ENCODE data around the gene PTPRB. TPM values are rescaled to one million over a fixed set of nuclear protein-coding genes. Genes with fewer than 3 reads are reported as not detected.
A peak's percentile ranks its signal among the peaks of the same experiment; 100 is the strongest.

Gene PTPRB
- total and polyA plus RNA-seq, 2 donors (not counting 3 experiments of a cell fraction or from before 2014, with no cell fraction given): 64.1 to 151 TPM

GRCh38 chr12:70607107-70607506, 30.1 kb downstream of the PTPRB start:
- peak; percentile 58 for DNase-seq (ENCODE audit: low read depth, low spot score)
- no peaks in the 10 kb centered on the region for H4K20me1 ChIP-seq (replicated peaks; ENCODE audit: control insufficient read depth, extremely low read depth, insufficient read depth, low read length)
- dilution Hi-C loops (cut with MboI; ENCODE audit: extremely low pct_ligation_motif_present, low sequenced_read_pairs): loop anchor here (25.0 kb wide), 1 partner anchor 105 kb away; no protein-coding TSS in a partner anchor
- BruUV-seq (replicated peaks): no TSS peak
- peaks cover 2 to 20% of the 10 kb centered on the region in 2 experiments for H3K36me3 ChIP-seq (ENCODE audit: control insufficient read depth in 2 of 2, extremely low read depth in 1 of 2, insufficient read depth in 2 of 2, low read length in 2 of 2)
- peak overlapping the region; percentile 74 for H3K4me2 ChIP-seq (ENCODE audit: insufficient read depth, low read length)
- peaks cover 69% of the 10 kb centered on the region for H3K79me2 ChIP-seq (ENCODE audit: control insufficient read depth, insufficient read depth, low read length)
- no peaks in the 10 kb centered on the region for H3K9me3 ChIP-seq (replicated peaks; ENCODE audit: control insufficient read depth, insufficient read depth, low read length)
- POLR2A ChIA-PET: interaction anchor here (1.8 kb wide), 1 partner anchor 32 kb away, joined by 4 read pairs; no protein-coding TSS in a partner anchor
- intact Hi-C loops (cut with micrococcal nuclease): no loop called here
- H2AFZ ChIP-seq (ENCODE audit: low read depth, low read length): no peak overlapping the region
- H3K4me1 ChIP-seq (ENCODE audit: control insufficient read depth, extremely low read depth, insufficient read depth, low read length): peaks cover 67% of the 10 kb centered on the region
- no peaks in the 10 kb centered on the region for H3K27me3 ChIP-seq (ENCODE audit: control insufficient read depth in 2 of 2, insufficient read depth in 2 of 2, low read length in 2 of 2)
- CTCF ChIA-PET: interaction anchor here (1.0 to 3.4 kb wide), 7 partner anchors 13 to 112 kb away, joined by 3 to 26 read pairs (median 8); no protein-coding TSS in a partner anchor
- TF ChIP-seq MYC (IDR thresholded peaks at IDR 0.05; ENCODE audit: low read depth, low read length) (no peak), EZH2 (IDR thresholded peaks at IDR 0.05; ENCODE audit: borderline replicate concordance, low read depth, low read length, severe bottlenecking) (no peak), MAX (IDR thresholded peaks at IDR 0.05; ENCODE audit: insufficient read depth, insufficient read length) (no peak), FOS (IDR thresholded peaks at IDR 0.05; ENCODE audit: borderline replicate concordance, insufficient read depth, low read length) (no peak), JUN (IDR thresholded peaks at IDR 0.05; ENCODE audit: borderline replicate concordance, insufficient read depth, insufficient read length, low read depth) (no peak), CTCF (IDR thresholded peaks at IDR 0.05; ENCODE audit: extremely low read depth in 1 of 2, insufficient read depth in 1 of 2, low read depth in 1 of 2, low read length in 2 of 2) (no peak), POLR2A (IDR thresholded peaks at IDR 0.05; ENCODE audit: low read depth, low read length) (no peak), POLR2AphosphoS5 (IDR thresholded peaks at IDR 0.05; ENCODE audit: insufficient read depth, low read depth, low read length) (no peak), GATA2 (IDR thresholded peaks at IDR 0.05; ENCODE audit: insufficient read depth, insufficient read length, low read depth, low read length) (no peak)
- peak overlapping the region in 2 of 3 experiments; percentile 33 to 47 for H3K4me3 ChIP-seq (replicated peaks in 1 of 3; ENCODE audit: insufficient read depth in 1 of 3, low read depth in 1 of 3, low read length in 3 of 3)
- no peak for FAIRE-seq
- H3K9me1 ChIP-seq (replicated peaks; ENCODE audit: control insufficient read depth, extremely low read depth, insufficient read depth, low read length): no peaks in the 10 kb centered on the region
- peak overlapping the region; percentile 1 for H3K27ac ChIP-seq (ENCODE audit: insufficient read depth, low read depth, low read length)
- peak overlapping the region; percentile 38 for H3K9ac ChIP-seq (replicated peaks; ENCODE audit: extremely low read depth, insufficient read depth, low read length)
